Esophagus squamous epithelium (tissue), 4 donors: ENCODE data around the gene PYGO1.

Source experiments
- POLR2A ChIP-seq, 4 donors: fragments of 450-650 bp; IDR thresholded peaks; one replicate each; pipeline ENCODE4 v1.6.1; 2017; ENCODE audit warnings: antibody characterized with exemption in 4 of 4, mild to moderate bottlenecking in 4 of 4, moderate library complexity in 3 of 4
- TF ChIP-seq, protein P1 (sequence below), 6 experiments: fragments of 450-650 bp in 4 of 6; fragments of 200-600 bp in 2 of 6; sonication (generic) in 2 of 6; IDR thresholded peaks; one replicate each; pipeline ENCODE4 v1.5.1; 2016 to 2019; ENCODE audit warnings: antibody characterized with exemption in 6 of 6, mild to moderate bottlenecking in 4 of 6, moderate library complexity in 4 of 6

DNA sequence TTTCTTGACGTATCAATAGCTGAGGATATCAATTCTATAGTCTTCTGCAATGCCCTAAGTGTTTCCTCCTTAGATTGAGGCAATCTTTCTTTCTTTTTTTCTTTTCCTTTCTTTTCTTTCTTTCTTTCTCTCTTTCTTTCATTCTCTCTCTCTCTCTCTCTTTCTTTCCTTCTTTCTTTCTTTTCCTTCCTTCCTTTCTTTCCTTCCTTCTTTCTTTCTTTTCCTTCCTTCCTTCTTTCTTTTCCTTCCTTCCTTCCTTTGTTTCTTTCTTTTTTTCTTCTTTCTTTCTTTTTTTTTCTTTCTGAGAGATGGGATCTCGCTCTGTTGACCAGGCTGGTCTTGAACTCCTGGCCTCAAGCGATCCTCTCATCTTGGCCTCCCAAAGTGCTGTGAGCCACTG is 70.1 kb downstream of the PYGO1 start:
- TF ChIP-seq, protein P1, sequence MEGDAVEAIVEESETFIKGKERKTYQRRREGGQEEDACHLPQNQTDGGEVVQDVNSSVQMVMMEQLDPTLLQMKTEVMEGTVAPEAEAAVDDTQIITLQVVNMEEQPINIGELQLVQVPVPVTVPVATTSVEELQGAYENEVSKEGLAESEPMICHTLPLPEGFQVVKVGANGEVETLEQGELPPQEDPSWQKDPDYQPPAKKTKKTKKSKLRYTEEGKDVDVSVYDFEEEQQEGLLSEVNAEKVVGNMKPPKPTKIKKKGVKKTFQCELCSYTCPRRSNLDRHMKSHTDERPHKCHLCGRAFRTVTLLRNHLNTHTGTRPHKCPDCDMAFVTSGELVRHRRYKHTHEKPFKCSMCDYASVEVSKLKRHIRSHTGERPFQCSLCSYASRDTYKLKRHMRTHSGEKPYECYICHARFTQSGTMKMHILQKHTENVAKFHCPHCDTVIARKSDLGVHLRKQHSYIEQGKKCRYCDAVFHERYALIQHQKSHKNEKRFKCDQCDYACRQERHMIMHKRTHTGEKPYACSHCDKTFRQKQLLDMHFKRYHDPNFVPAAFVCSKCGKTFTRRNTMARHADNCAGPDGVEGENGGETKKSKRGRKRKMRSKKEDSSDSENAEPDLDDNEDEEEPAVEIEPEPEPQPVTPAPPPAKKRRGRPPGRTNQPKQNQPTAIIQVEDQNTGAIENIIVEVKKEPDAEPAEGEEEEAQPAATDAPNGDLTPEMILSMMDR (IDR thresholded peaks at IDR 0.05): no peak
- no peak for TF ChIP-seq POLR2A (IDR thresholded peaks at IDR 0.05)
